Neuronal stem cell (in vitro differentiated cells): Measurements from ENCODE around the gene DCLK1.

Experiments used
- DNase-seq: peaks from one replicate; pipeline ENCODE4 v3.0.0-alpha.2; 2013; ENCODE audit warnings: low spot score
- H2AFZ ChIP-seq: one replicate; pipeline ENCODE4 v1.6.1; 2013; ENCODE audit warnings: mild to moderate bottlenecking, low read length, inconsistent platforms
- H2AK5ac ChIP-seq: 2 replicates; pipeline ENCODE4 v1.6.1; 2013; ENCODE audit warnings: low read depth, mild to moderate bottlenecking, inconsistent platforms, low read length, moderate library complexity, mixed read lengths
- H2BK120ac ChIP-seq: 2 replicates; pipeline ENCODE4 v1.6.1; 2013; ENCODE audit warnings: low read depth, mild to moderate bottlenecking, inconsistent platforms, low read length, moderate library complexity, mixed read lengths
- H2BK12ac ChIP-seq: one replicate; pipeline ENCODE4 v1.6.1; 2013; ENCODE audit warnings: low read length, inconsistent platforms
- H2BK15ac ChIP-seq: 2 replicates; pipeline ENCODE4 v1.6.1; 2013; ENCODE audit warnings: mild to moderate bottlenecking, low read length, inconsistent platforms, mixed read lengths
- H2BK5ac ChIP-seq: one replicate; pipeline ENCODE4 v1.6.1; 2013; ENCODE audit warnings: inconsistent platforms, mild to moderate bottlenecking, low read length, moderate library complexity
- H3K14ac ChIP-seq: one replicate; pipeline ENCODE4 v1.6.1; 2013; ENCODE audit warnings: low read length, inconsistent platforms
- H3K18ac ChIP-seq: 2 replicates; pipeline ENCODE4 v1.6.1; 2013; ENCODE audit warnings: low read length, inconsistent platforms
- H3K23ac ChIP-seq: 2 replicates; pipeline ENCODE4 v1.6.1; 2013; ENCODE audit warnings: low read depth, mild to moderate bottlenecking, mixed read lengths, low read length, inconsistent platforms; ENCODE audit not compliant: poor library complexity
- H3K27ac ChIP-seq: replicated peaks from 3 replicates; pipeline ENCODE4 v1.5.1; 2013; ENCODE audit warnings: low read length, inconsistent platforms
- H3K27me3 ChIP-seq, 3 experiments: 2 replicates each; pipeline ENCODE4 v1.6.1; 2013; ENCODE audit warnings: low read length in 3 of 3, mild to moderate bottlenecking in 2 of 3, inconsistent platforms in 1 of 3, low read depth in 1 of 3, mixed read lengths in 1 of 3, moderate library complexity in 1 of 3; ENCODE audit not compliant: control insufficient read depth in 3 of 3, insufficient read depth in 3 of 3
- H3K36me3 ChIP-seq, 2 donors: replicated peaks in 1 of 2; 2 replicates each; pipeline ENCODE4 v1.6.1; 2013; ENCODE audit warnings: low read length in 2 of 2; ENCODE audit not compliant: control insufficient read depth in 2 of 2, insufficient read depth in 2 of 2
- H3K4ac ChIP-seq: 2 replicates; pipeline ENCODE4 v1.6.1; 2013; ENCODE audit warnings: inconsistent platforms, mild to moderate bottlenecking, low read length, moderate library complexity
- H3K4me1 ChIP-seq, 2 donors: 1 replicate in 1 of 2; 2 replicates in 1 of 2; pipeline ENCODE4 v1.6.1; 2013; ENCODE audit warnings: low read length in 2 of 2, low read depth in 1 of 2; ENCODE audit not compliant: control insufficient read depth in 2 of 2, insufficient read depth in 1 of 2
- H3K4me2 ChIP-seq: one replicate; pipeline ENCODE4 v1.6.1; 2013; ENCODE audit warnings: mild to moderate bottlenecking, low read length, inconsistent platforms; ENCODE audit not compliant: insufficient read depth, poor library complexity, severe bottlenecking
- H3K4me3 ChIP-seq, 2 donors: 2 replicates each; pipeline ENCODE4 v1.5.1; 2013; ENCODE audit warnings: low read length in 2 of 2, mild to moderate bottlenecking in 2 of 2, inconsistent platforms in 1 of 2, moderate library complexity in 1 of 2
- H3K79me1 ChIP-seq: one replicate; pipeline ENCODE4 v1.6.1; 2013; ENCODE audit warnings: low read depth, mild to moderate bottlenecking, inconsistent platforms, low read length, moderate library complexity
- H3K9ac ChIP-seq: one replicate; pipeline ENCODE4 v1.6.1; 2013; ENCODE audit warnings: mild to moderate bottlenecking, low read depth, low read length, inconsistent platforms; ENCODE audit not compliant: poor library complexity
- H3K9me3 ChIP-seq, 2 donors: replicated peaks in 1 of 2; 2 replicates each; pipeline versions ENCODE3 to v1.6.1; 2013; ENCODE audit warnings: low read length in 2 of 2, mild to moderate bottlenecking in 2 of 2, inconsistent platforms in 1 of 2, low read depth in 1 of 2, mixed read lengths in 1 of 2, moderate library complexity in 1 of 2; ENCODE audit not compliant: control insufficient read depth in 2 of 2, insufficient read depth in 1 of 2
- H4K8ac ChIP-seq: one replicate; pipeline ENCODE4 v1.6.1; 2013; ENCODE audit warnings: low read depth, mild to moderate bottlenecking, inconsistent platforms, low read length, moderate library complexity
- H4K91ac ChIP-seq: one replicate; pipeline ENCODE4 v1.6.1; 2013; ENCODE audit warnings: low read length, low read depth, mild to moderate bottlenecking, inconsistent platforms; ENCODE audit not compliant: poor library complexity
- WGBS, 2 donors: extraction: QIAGEN DNeasy Blood & Tissue Kit; methylation state at CpG; one replicate each; pipeline ENCODE4 v1.1.7; 2013; ENCODE audit warnings: missing lambda C conversion rate in 2 of 2, mixed read lengths in 1 of 2; ENCODE audit not compliant: insufficient read length in 2 of 2, insufficient replicate concordance in 1 of 2; ENCODE audit errors: extremely low coverage in 2 of 2; 5-methylcytosine and 5-hydroxymethylcytosine counted together

The DCLK1 gene

GRCh38 chr13:36058116-36058515, 73.1 kb downstream of the DCLK1 start:
- no peak overlapping the region for H4K91ac ChIP-seq
- peaks cover 0 to 1% of the 10 kb centered on the region in 2 donors for H3K4me1 ChIP-seq
- H2BK12ac ChIP-seq, result no peak overlapping the region
- H3K36me3 ChIP-seq, result no peaks in the 10 kb centered on the region
- H3K4ac ChIP-seq, result no peak overlapping the region
- H3K27me3 ChIP-seq, result no peaks in the 10 kb centered on the region
- no peak overlapping the region for H2BK15ac ChIP-seq
- no peak overlapping the region for H2BK120ac ChIP-seq
- WGBS, 2 donors, result no CpG with 5 or more reads among the region's 2 CpGs
- no peak overlapping the region for H2AK5ac ChIP-seq
- H2BK5ac ChIP-seq, result no peak overlapping the region
- H3K27ac ChIP-seq, result no peak overlapping the region
- no peak overlapping the region for H3K4me2 ChIP-seq
- no peak overlapping the region for H3K23ac ChIP-seq
- no peak overlapping the region for H3K18ac ChIP-seq
- no peaks in the 10 kb centered on the region for H3K9me3 ChIP-seq
- H2AFZ ChIP-seq, result no peak overlapping the region
- no peak overlapping the region for H3K4me3 ChIP-seq
- DNase-seq, result no peak
- H3K9ac ChIP-seq, result no peak overlapping the region
- no peaks in the 10 kb centered on the region for H3K79me1 ChIP-seq
- H3K14ac ChIP-seq, result no peak overlapping the region
- H4K8ac ChIP-seq, result no peak overlapping the region

GRCh38 chr13:36057547-36057946, 73.6 kb downstream of the DCLK1 start:
- no peak overlapping the region for H4K91ac ChIP-seq

GRCh38 chr13:36057041-36057440, 74.1 kb downstream of the DCLK1 start:
- H3K18ac ChIP-seq, result no peak overlapping the region
- no peak overlapping the region for H2BK120ac ChIP-seq
- WGBS, 2 donors, result no CpG with 5 or more reads among the region's 3 CpGs
- H3K4me3 ChIP-seq, result no peak overlapping the region
- H3K79me1 ChIP-seq, result no peaks in the 10 kb centered on the region
- peaks cover 0 to 1% of the 10 kb centered on the region in 2 donors for H3K4me1 ChIP-seq
- H4K8ac ChIP-seq, result no peak overlapping the region
- H2BK5ac ChIP-seq, result no peak overlapping the region
- no peak overlapping the region for H3K9ac ChIP-seq
- H3K4me2 ChIP-seq, result no peak overlapping the region
- no peak overlapping the region for H2AK5ac ChIP-seq
- H4K91ac ChIP-seq, result no peak overlapping the region
- DNase-seq, result no peak
- no peaks in the 10 kb centered on the region for H3K27me3 ChIP-seq
- no peak overlapping the region for H2AFZ ChIP-seq
- no peak overlapping the region for H3K27ac ChIP-seq
- no peak overlapping the region for H2BK15ac ChIP-seq
- H2BK12ac ChIP-seq, result no peak overlapping the region
- H3K23ac ChIP-seq, result no peak overlapping the region
- no peaks in the 10 kb centered on the region for H3K9me3 ChIP-seq
- no peak overlapping the region for H3K4ac ChIP-seq
- H3K14ac ChIP-seq, result no peak overlapping the region
- no peaks in the 10 kb centered on the region for H3K36me3 ChIP-seq

More at GRCh38 chr13:36057547-36057946, 73.6 kb downstream of the DCLK1 start:
- no peak overlapping the region for H3K23ac ChIP-seq
- DNase-seq, result no peak
- H2BK12ac ChIP-seq, result no peak overlapping the region
- H3K4me3 ChIP-seq, result no peak overlapping the region
- no peak overlapping the region for H3K14ac ChIP-seq
- no peak overlapping the region for H2BK5ac ChIP-seq
- H3K36me3 ChIP-seq, result no peaks in the 10 kb centered on the region
- H2AFZ ChIP-seq, result no peak overlapping the region
- no peak overlapping the region for H3K4ac ChIP-seq
- H3K27me3 ChIP-seq, result no peaks in the 10 kb centered on the region
- H2AK5ac ChIP-seq, result no peak overlapping the region
- no peak overlapping the region for H3K18ac ChIP-seq
- H3K9me3 ChIP-seq, result no peaks in the 10 kb centered on the region
- no peak overlapping the region for H2BK15ac ChIP-seq
- no peak overlapping the region for H4K8ac ChIP-seq
- no CpG with 5 or more reads among the region's 1 CpG for WGBS, 2 donors
- no peak overlapping the region for H2BK120ac ChIP-seq
- H3K27ac ChIP-seq, result no peak overlapping the region
- no peak overlapping the region for H3K4me2 ChIP-seq
- no peak overlapping the region for H3K9ac ChIP-seq
- peaks cover 0 to 1% of the 10 kb centered on the region in 2 donors for H3K4me1 ChIP-seq
- H3K79me1 ChIP-seq, result no peaks in the 10 kb centered on the region

- Histone ChIP-seq H2AK5ac (no peak overlapping the region), H2BK5ac (no peak overlapping the region), H2AFZ (no peak overlapping the region), H3K4me2 (no peak overlapping the region), H3K79me1 (no peaks in the 10 kb centered on the region), H3K23ac (no peak overlapping the region), H3K27me3 (no peaks in the 10 kb centered on the region), H4K8ac (no peak overlapping the region), H3K4ac (no peak overlapping the region), H3K9me3 (no peaks in the 10 kb centered on the region), H3K27ac (no peak overlapping the region), H3K36me3 (peaks cover 0 to 1% of the 10 kb centered on the region in 2 donors), H4K91ac (no peak overlapping the region), H2BK12ac (no peak overlapping the region), H3K14ac (no peak overlapping the region), H3K18ac (no peak overlapping the region), H2BK15ac (no peak overlapping the region), H3K4me1 (no peaks in the 10 kb centered on the region), H3K9ac (no peak overlapping the region), H2BK120ac (no peak overlapping the region), H3K4me3 (no peak overlapping the region)
- no peak for DNase-seq
- no CpG with 5 or more reads among the region's 4 CpGs for WGBS, 2 donors
Measured at GRCh38 chr13:36055366-36055765, 75.8 kb downstream of the DCLK1 start.
